Neural cell (in vitro differentiated cells): ENCODE results near the gene ATE1. TPM values are rescaled to one million over a fixed set of nuclear protein-coding genes. Genes with fewer than 3 reads are reported as not detected.

ENCODE experiments used
- H2AFZ ChIP-seq: fragments of 200-600, 300-800 bp; sonication (generic), shearing (Covaris generic); 2 replicates; pipeline ENCODE4 v1.6.0; 2014; ENCODE audit warnings: low read depth, mild to moderate bottlenecking, antibody characterized with exemption, low read length, moderate library complexity
- H3F3A ChIP-seq: fragments of 200-600 bp; shearing (Covaris generic); 2 replicates; pipeline ENCODE4 v1.6.1; 2016; ENCODE audit warnings: mild to moderate bottlenecking, moderate library complexity, mixed read lengths, antibody characterized with exemption, low read length; ENCODE audit not compliant: insufficient read depth, poor library complexity, severe bottlenecking
- H3K27ac ChIP-seq: fragments of 200-600, 300-800 bp; sonication (generic), shearing (Covaris generic); 2 replicates; pipeline ENCODE4 v1.5.1; 2014; ENCODE audit warnings: mild to moderate bottlenecking, low read length, moderate library complexity
- H3K27me3 ChIP-seq: fragments of 300-800, 200-600 bp; sonication (generic), shearing (Covaris generic); 2 replicates; pipeline ENCODE4 v1.6.0; 2014; ENCODE audit warnings: mild to moderate bottlenecking, low read depth, low read length, moderate library complexity; ENCODE audit not compliant: insufficient read depth
- H3K36me3 ChIP-seq: fragments of 300-800, 200-600 bp; sonication (generic), shearing (Covaris generic); 2 replicates; pipeline ENCODE4 v1.5.1; 2014; ENCODE audit warnings: mild to moderate bottlenecking, antibody characterized with exemption, low read length, moderate library complexity; ENCODE audit not compliant: insufficient read depth
- H3K4me2 ChIP-seq: fragments of 300-800, 200-600 bp; sonication (generic), shearing (Covaris generic); 2 replicates; pipeline ENCODE4 v1.6.0; 2014; ENCODE audit warnings: mild to moderate bottlenecking, low read length
- H3K4me3 ChIP-seq: fragments of 300-800, 200-600 bp; sonication (generic), shearing (Covaris generic); 2 replicates; pipeline ENCODE4 v1.5.1; 2014; ENCODE audit warnings: mild to moderate bottlenecking, low read length, moderate library complexity
- H3K79me2 ChIP-seq: fragments of 200-600 bp; shearing (Covaris generic); replicated peaks from 2 replicates; pipeline ENCODE4 v1.6.0; 2014; ENCODE audit warnings: mild to moderate bottlenecking, low read length, moderate library complexity; ENCODE audit not compliant: insufficient read depth
- H3K9ac ChIP-seq: fragments of 300-800, 200-600 bp; sonication (generic), shearing (Covaris generic); 2 replicates; pipeline ENCODE4 v1.6.1; 2016; ENCODE audit warnings: mild to moderate bottlenecking, low read length, mixed read lengths
- H3K9me2 ChIP-seq: fragments of 200-600 bp; shearing (Covaris generic); 2 replicates; pipeline ENCODE4 v1.6.1; 2016; ENCODE audit warnings: mild to moderate bottlenecking, low read length, mixed read lengths; ENCODE audit not compliant: insufficient read depth
- H3K9me3 ChIP-seq: fragments of 200-600, 300-800 bp; sonication (generic), shearing (Covaris generic); 2 replicates; pipeline ENCODE4 v1.6.1; 2016; ENCODE audit warnings: mild to moderate bottlenecking, mixed run types, low read length, moderate library complexity, mixed read lengths
- H4K20me1 ChIP-seq: fragments of 200-600 bp; shearing (Covaris generic); 2 replicates; pipeline ENCODE4 v1.6.1; 2016; ENCODE audit warnings: mild to moderate bottlenecking, mixed run types; ENCODE audit not compliant: insufficient read depth
- CTCF ChIP-seq: fragments of 450-650 bp; IDR thresholded peaks from 2 replicates; pipeline ENCODE4 v1.5.1; 2014; ENCODE audit warnings: antibody characterized with exemption, mild to moderate bottlenecking, moderate library complexity; ENCODE audit not compliant: poor library complexity, severe bottlenecking
- EP300 ChIP-seq: fragments of 450-650 bp; conservative IDR thresholded peaks from 2 replicates; pipeline ENCODE4 v1.6.1; 2014; ENCODE audit warnings: antibody characterized with exemption, mild to moderate bottlenecking, moderate library complexity; ENCODE audit not compliant: poor library complexity, severe bottlenecking
- EZH2 ChIP-seq: fragments of 200-600, 300-800 bp; shearing (Covaris generic), sonication (generic); IDR thresholded peaks from 2 replicates; pipeline ENCODE4 v1.6.1; 2014; ENCODE audit warnings: antibody characterized with exemption, low read length, borderline replicate concordance, mild to moderate bottlenecking; ENCODE audit not compliant: insufficient read depth, poor library complexity, severe bottlenecking
- MXI1 ChIP-seq: fragments of 450-650 bp; conservative IDR thresholded peaks from 2 replicates; pipeline ENCODE4 v1.6.1; 2014; ENCODE audit warnings: antibody characterized with exemption, mild to moderate bottlenecking; ENCODE audit not compliant: poor library complexity, severe bottlenecking
- POLR2AphosphoS5 ChIP-seq: IDR thresholded peaks from 2 replicates; pipeline ENCODE4 v1.6.1; 2012
- RAD21 ChIP-seq: fragments of 450-650 bp; conservative IDR thresholded peaks from 2 replicates; pipeline ENCODE4 v1.6.1; 2014; ENCODE audit warnings: antibody characterized with exemption, mild to moderate bottlenecking, moderate library complexity
- REST ChIP-seq: IDR thresholded peaks from 2 replicates; pipeline ENCODE4 v1.6.1; 2012; ENCODE audit warnings: borderline replicate concordance
- SMC3 ChIP-seq: fragments of 450-650 bp; conservative IDR thresholded peaks from 2 replicates; pipeline ENCODE4 v1.6.1; 2014; ENCODE audit warnings: antibody characterized with exemption, mild to moderate bottlenecking, moderate library complexity; ENCODE audit not compliant: poor library complexity
- TAF1 ChIP-seq: IDR thresholded peaks from 2 replicates; pipeline ENCODE4 v1.6.1; 2012; ENCODE audit warnings: low read depth
- polyA plus RNA-seq: library from polyadenylated mRNA; depleted of rRNA; stranded (reverse); fragments of >200 nt; gene quantifications from 2 replicates; pipeline ENCODE4 v1.2.3, GENCODE V29; 2014

Gene ATE1
- polyA plus RNA-seq, 1 donor from 2014 or later, result 23.7 TPM

GRCh38 chr10:121771966-121772365 lies 155.9 kb downstream of the ATE1 start:
- H3K4me3 ChIP-seq, result no peak overlapping the region
- H3K79me2 ChIP-seq, result no peaks in the 10 kb centered on the region
- H3K27me3 ChIP-seq, result no peaks in the 10 kb centered on the region
- no peaks in the 10 kb centered on the region for H3K9me2 ChIP-seq
- H3K27ac ChIP-seq, result no peak overlapping the region
- no peaks in the 10 kb centered on the region for H3K9me3 ChIP-seq
- H3K36me3 ChIP-seq, result no peaks in the 10 kb centered on the region
- H3F3A ChIP-seq, result no peaks in the 10 kb centered on the region
- H3K4me2 ChIP-seq, result no peak overlapping the region
- H3K9ac ChIP-seq, result no peak overlapping the region
- no peak overlapping the region for H2AFZ ChIP-seq
- TF ChIP-seq RAD21 (no peak), MXI1 (no peak), EP300 (no peak), SMC3 (no peak), CTCF (no peak), POLR2AphosphoS5 (no peak), TAF1 (no peak), REST (no peak), EZH2 (no peak)
- H4K20me1 ChIP-seq, result no peaks in the 10 kb centered on the region

GRCh38 chr10:121766426-121766825 lies 161.4 kb downstream of the ATE1 start:
- Histone ChIP-seq H3K4me3 (no peak overlapping the region), H3K27ac (no peak overlapping the region), H3K79me2 (no peaks in the 10 kb centered on the region), H3K9me2 (no peaks in the 10 kb centered on the region), H4K20me1 (no peaks in the 10 kb centered on the region), H3K9me3 (no peaks in the 10 kb centered on the region), H2AFZ (no peak overlapping the region), H3K9ac (no peak overlapping the region), H3K4me2 (no peak overlapping the region), H3K27me3 (no peaks in the 10 kb centered on the region), H3K36me3 (no peaks in the 10 kb centered on the region), H3F3A (no peaks in the 10 kb centered on the region)
- no peak for TF ChIP-seq SMC3
- TF ChIP-seq REST, result no peak
- TF ChIP-seq POLR2AphosphoS5, result no peak
- TF ChIP-seq MXI1, result no peak
- TF ChIP-seq EP300, result no peak
